OCI-LY3 (cell line): ENCODE measurements around the gene SNX25.

ENCODE experiments used
- CTCF ChIP-seq: fragments of 200-600, 300-600 bp; sonication (generic); IDR thresholded peaks from 2 replicates; pipeline ENCODE4 v1.5.1; 2014; ENCODE audit warnings: antibody characterized with exemption, low read length, low read depth
- EZH2phosphoT487 ChIP-seq: fragments of 200-600 bp; shearing (Covaris generic); IDR thresholded peaks from 2 replicates; pipeline ENCODE4 v1.6.1; 2018; ENCODE audit warnings: antibody characterized with exemption, mixed run types, low read depth

DNA sequence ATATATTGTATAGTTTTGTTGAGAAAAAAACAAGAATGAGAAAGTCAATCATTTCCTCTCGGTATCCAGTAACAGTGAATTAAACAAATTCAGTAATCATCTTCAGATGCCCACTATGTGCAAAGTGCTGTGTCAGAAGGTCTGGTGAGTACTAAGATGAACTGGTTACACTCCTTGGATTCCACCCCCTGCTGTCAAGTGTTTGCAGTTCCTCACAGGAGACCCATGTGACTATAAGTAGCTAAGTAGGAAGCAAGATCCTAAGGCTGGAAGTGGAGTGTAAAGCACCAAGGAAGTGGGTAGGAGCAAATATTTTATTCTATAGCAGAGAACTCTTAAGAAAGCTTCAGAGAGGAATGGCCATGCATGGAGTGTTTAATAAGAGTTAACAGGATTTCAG, 73.6 kb downstream of the SNX25 start:
- no peak for TF ChIP-seq CTCF
- TF ChIP-seq EZH2phosphoT487: no peak
